H9 (cell line): ENCODE results near the gene STK38L. TPM values are rescaled to one million over a fixed set of nuclear protein-coding genes. Genes with fewer than 3 reads are reported as not detected.

Experiments used
- DNase-seq: peaks from one replicate; pipeline ENCODE4 v3.0.0-alpha.2; 2017
- H2AFZ ChIP-seq: one replicate; pipeline ENCODE4 v1.6.1; 2013; ENCODE audit warnings: mild to moderate bottlenecking, low read length, control low read depth, moderate library complexity
- H2AK5ac ChIP-seq: 2 replicates; pipeline ENCODE4 v1.6.1; 2013; ENCODE audit warnings: low read length, control low read depth, mixed read lengths; ENCODE audit not compliant: insufficient read length
- H2BK120ac ChIP-seq: one replicate; pipeline ENCODE4 v1.6.1; 2013; ENCODE audit warnings: low read depth, mild to moderate bottlenecking, low read length, control low read depth, inconsistent platforms; ENCODE audit not compliant: poor library complexity, severe bottlenecking
- H2BK12ac ChIP-seq: 2 replicates; pipeline ENCODE4 v1.6.1; 2013; ENCODE audit warnings: low read length, control low read depth, mixed read lengths, low read depth; ENCODE audit not compliant: insufficient read length
- H2BK15ac ChIP-seq: 2 replicates; pipeline ENCODE4 v1.6.1; 2013; ENCODE audit warnings: low read depth, low read length, control low read depth
- H2BK20ac ChIP-seq: one replicate; pipeline ENCODE4 v1.6.1; 2013; ENCODE audit warnings: low read depth, mild to moderate bottlenecking, low read length, control low read depth, inconsistent platforms; ENCODE audit not compliant: poor library complexity, severe bottlenecking
- H2BK5ac ChIP-seq: 2 replicates; pipeline ENCODE4 v1.6.1; 2013; ENCODE audit warnings: low read length, control low read depth, mixed read lengths; ENCODE audit not compliant: insufficient read length
- H3K14ac ChIP-seq: 2 replicates; pipeline ENCODE4 v1.6.1; 2013; ENCODE audit warnings: low read length, control low read depth; ENCODE audit not compliant: insufficient read depth
- H3K18ac ChIP-seq: 2 replicates; pipeline ENCODE4 v1.6.1; 2013; ENCODE audit warnings: low read depth, mild to moderate bottlenecking, mixed read lengths, low read length, control low read depth; ENCODE audit not compliant: insufficient read length
- H3K23ac ChIP-seq: 2 replicates; pipeline ENCODE4 v1.6.1; 2013; ENCODE audit warnings: low read length, control low read depth, mixed read lengths, low read depth; ENCODE audit not compliant: insufficient read length
- H3K23me2 ChIP-seq: 2 replicates; pipeline ENCODE4 v1.6.1; 2013; ENCODE audit warnings: low read depth, mild to moderate bottlenecking, mixed read lengths, low read length, control low read depth; ENCODE audit not compliant: insufficient read length, poor library complexity, severe bottlenecking
- H3K27ac ChIP-seq: 2 replicates; pipeline ENCODE4 v1.5.1; 2013; ENCODE audit warnings: low read length, control low read depth, mixed read lengths, low read depth; ENCODE audit not compliant: insufficient read length
- H3K27me3 ChIP-seq: 2 replicates; pipeline ENCODE4 v1.6.1; 2013; ENCODE audit warnings: low read length, control low read depth, inconsistent platforms; ENCODE audit not compliant: insufficient read depth
- H3K4ac ChIP-seq: 2 replicates; pipeline ENCODE4 v1.6.1; 2013; ENCODE audit warnings: low read depth, mild to moderate bottlenecking, control low read depth, inconsistent platforms, low read length, moderate library complexity
- H3K4me1 ChIP-seq: 2 replicates; pipeline ENCODE4 v1.6.1; 2013; ENCODE audit warnings: low read length, control low read depth, inconsistent platforms; ENCODE audit not compliant: insufficient read depth
- H3K4me2 ChIP-seq: 2 replicates; pipeline ENCODE4 v1.6.1; 2013; ENCODE audit warnings: low read length, control low read depth, mixed read lengths; ENCODE audit not compliant: insufficient read length, insufficient read depth
- H3K56ac ChIP-seq: 2 replicates; pipeline ENCODE4 v1.6.1; 2013; ENCODE audit warnings: low read depth, mild to moderate bottlenecking, mixed read lengths, low read length, control low read depth; ENCODE audit not compliant: insufficient read length
- H3K79me1 ChIP-seq: 2 replicates; pipeline ENCODE4 v1.6.1; 2013; ENCODE audit warnings: low read depth, mild to moderate bottlenecking, moderate library complexity, low read length, control low read depth, inconsistent platforms; ENCODE audit not compliant: insufficient read depth, poor library complexity, severe bottlenecking
- H3K79me2 ChIP-seq: 2 replicates; pipeline ENCODE4 v1.6.1; 2013; ENCODE audit warnings: low read length, control low read depth, inconsistent platforms; ENCODE audit not compliant: insufficient read depth
- H3K9ac ChIP-seq: 2 replicates; pipeline ENCODE4 v1.6.1; 2013; ENCODE audit warnings: low read length, control low read depth, mixed read lengths; ENCODE audit not compliant: insufficient read length; ENCODE audit errors: extremely low read depth
- H3K9me3 ChIP-seq: one replicate; pipeline ENCODE4 v1.6.1; 2013; ENCODE audit warnings: low read depth, low read length, inconsistent platforms; ENCODE audit not compliant: control insufficient read depth
- H3T11ph ChIP-seq: one replicate; pipeline ENCODE4 v1.6.1; 2013; ENCODE audit warnings: mild to moderate bottlenecking, low read length, control low read depth, inconsistent platforms
- H4K20me1 ChIP-seq: one replicate; pipeline ENCODE4 v1.6.1; 2013; ENCODE audit not compliant: control insufficient read depth, insufficient read length, insufficient read depth
- H4K5ac ChIP-seq: 2 replicates; pipeline ENCODE4 v1.6.1; 2013; ENCODE audit warnings: low read depth, mild to moderate bottlenecking, mixed read lengths, low read length, control low read depth; ENCODE audit not compliant: insufficient read length
- H4K8ac ChIP-seq: replicated peaks from 2 replicates; pipeline ENCODE4 v1.6.1; 2013; ENCODE audit warnings: low read length, control low read depth, mixed read lengths, low read depth; ENCODE audit not compliant: insufficient read length
- H4K91ac ChIP-seq: 2 replicates; pipeline ENCODE4 v1.6.1; 2013; ENCODE audit warnings: low read depth, mild to moderate bottlenecking, moderate library complexity, mixed read lengths, low read length, control low read depth; ENCODE audit not compliant: insufficient read length
- H3K27ac Mint-ChIP-seq, 3 experiments: 2 replicates in 2 of 3; 3 replicates in 1 of 3; pipeline ENCODE4 v1.8.0; 2020 to 2021; ENCODE audit warnings: mixed read lengths in 3 of 3, mild to moderate bottlenecking in 1 of 3, moderate library complexity in 1 of 3
- H3K27me3 Mint-ChIP-seq: 2 replicates; pipeline ENCODE4 v1.8.0; 2021; ENCODE audit warnings: low read depth, mild to moderate bottlenecking, moderate library complexity, mixed read lengths
- H3K36me3 Mint-ChIP-seq, 3 experiments: 2 replicates in 2 of 3; 3 replicates in 1 of 3; pipeline ENCODE4 v1.8.0; 2020 to 2021; ENCODE audit warnings: low read depth in 3 of 3, mixed read lengths in 3 of 3; ENCODE audit not compliant: insufficient read depth in 1 of 3
- H3K4me1 Mint-ChIP-seq, 2 experiments: 2 replicates each; pipeline ENCODE4 v1.8.0; 2020; ENCODE audit warnings: mixed read lengths in 2 of 2
- H3K4me3 Mint-ChIP-seq, 2 experiments: 2 replicates in 1 of 2; 3 replicates in 1 of 2; pipeline ENCODE4 v1.8.0; 2020 to 2021; ENCODE audit warnings: mild to moderate bottlenecking in 2 of 2, mixed read lengths in 2 of 2, moderate library complexity in 1 of 2
- H3K9me3 Mint-ChIP-seq, 2 experiments: 2 replicates in 1 of 2; 3 replicates in 1 of 2; pipeline ENCODE4 v1.8.0; 2020; ENCODE audit warnings: mild to moderate bottlenecking in 2 of 2, mixed read lengths in 2 of 2, moderate library complexity in 1 of 2
- CTCF ChIP-seq: fragments of 200-600 bp; sonication (generic); conservative IDR thresholded peaks from 3 replicates; pipeline ENCODE4 v1.8.0; 2021; ENCODE audit warnings: antibody characterized with exemption, mild to moderate bottlenecking
- WGBS: extraction: QIAGEN DNeasy Blood & Tissue Kit; methylation state at CpG from one replicate; pipeline ENCODE4 v1.1.7; 2013; ENCODE audit warnings: missing lambda C conversion rate, low lambda C conversion rate, mixed read lengths; ENCODE audit not compliant: insufficient read length; ENCODE audit errors: extremely low coverage; 5-methylcytosine and 5-hydroxymethylcytosine counted together
- total RNA-seq: library from RNA; stranded (reverse); gene quantifications from 2 replicates; pipeline ENCODE4 v1.2.1, GENCODE V29; 2021

Gene STK38L
- total RNA-seq, 1 experiment from 2014 or later, result 44.9 TPM

GRCh38 chr12:27279826-27280225 is 35.7 kb downstream of the STK38L start:
- Mint-ChIP-seq H3K9me3 (no peaks in the 10 kb centered on the region), H3K4me3 (no peak overlapping the region), H3K4me1 (peaks cover 35 to 38% of the 10 kb centered on the region in 2 experiments), H3K27ac (no peak overlapping the region), H3K36me3 (no peaks in the 10 kb centered on the region), H3K27me3 (no peaks in the 10 kb centered on the region)
- H4K20me1 ChIP-seq, result no peaks in the 10 kb centered on the region
- no peak overlapping the region for H3K9ac ChIP-seq
- no peaks in the 10 kb centered on the region for H3K9me3 ChIP-seq
- H4K8ac ChIP-seq, result no peak overlapping the region
- H2BK20ac ChIP-seq, result no peak overlapping the region
- H3K56ac ChIP-seq, result no peak overlapping the region
- H3K4me1 ChIP-seq, result peaks cover 7% of the 10 kb centered on the region
- peaks cover 2% of the 10 kb centered on the region; the same call in 1 of the 2 replicates for H3K79me2 ChIP-seq
- H3K23ac ChIP-seq, result no peak overlapping the region
- no peak overlapping the region for H3K14ac ChIP-seq
- H3K23me2 ChIP-seq, result no peaks in the 10 kb centered on the region
- H3T11ph ChIP-seq, result no peak overlapping the region
- no peak overlapping the region for H3K27ac ChIP-seq
- H2AFZ ChIP-seq, result no peak overlapping the region
- no peak overlapping the region for H3K4me2 ChIP-seq
- H4K91ac ChIP-seq, result no peak overlapping the region
- H2BK15ac ChIP-seq, result no peak overlapping the region
- H3K79me1 ChIP-seq, result no peaks in the 10 kb centered on the region
- no peaks in the 10 kb centered on the region for H3K27me3 ChIP-seq
- WGBS, result no CpG with 5 or more reads among the region's 2 CpGs
- H4K5ac ChIP-seq, result no peak overlapping the region
- TF ChIP-seq CTCF, result no peak
- H2AK5ac ChIP-seq, result no peak overlapping the region
- no peak overlapping the region for H2BK12ac ChIP-seq
- no peak overlapping the region for H3K18ac ChIP-seq
- H2BK5ac ChIP-seq, result no peak overlapping the region
- no peak overlapping the region for H3K4ac ChIP-seq
- H2BK120ac ChIP-seq, result no peak overlapping the region
- no peak for DNase-seq
